Endodermal cell (in vitro differentiated cells): ENCODE data around the gene FNDC1. TPM values are rescaled to one million over a fixed set of nuclear protein-coding genes. Genes with fewer than 3 reads are reported as not detected.

Experiments
- DNase-seq: peaks from one replicate; pipeline ENCODE4 v3.0.0-alpha.2; 2017
- H3K27ac ChIP-seq: 2 replicates; pipeline ENCODE4 v1.5.1; 2013; ENCODE audit warnings: mild to moderate bottlenecking, low read depth, low read length, moderate library complexity
- H3K27me3 ChIP-seq: 2 replicates; pipeline ENCODE4 v1.6.1; 2013; ENCODE audit warnings: mild to moderate bottlenecking, low read length, moderate library complexity; ENCODE audit not compliant: insufficient read depth, control insufficient read depth, poor library complexity, severe bottlenecking
- H3K36me3 ChIP-seq: 2 replicates; pipeline ENCODE4 v1.7.0; 2013; ENCODE audit warnings: mild to moderate bottlenecking, low read length, moderate library complexity; ENCODE audit not compliant: control insufficient read depth, insufficient read depth
- H3K4me1 ChIP-seq: one replicate; pipeline ENCODE4 v1.7.0; 2013; ENCODE audit warnings: low read length; ENCODE audit not compliant: control insufficient read depth, insufficient read depth
- H3K4me3 ChIP-seq: 2 replicates; pipeline ENCODE4 v1.5.1; 2013; ENCODE audit warnings: mild to moderate bottlenecking, low read length, moderate library complexity
- H3K9ac ChIP-seq: 2 replicates; pipeline ENCODE4 v1.6.1; 2013; ENCODE audit warnings: mild to moderate bottlenecking, low read length, moderate library complexity; ENCODE audit not compliant: poor library complexity, severe bottlenecking; ENCODE audit errors: extremely low read depth
- H3K9me3 ChIP-seq: 2 replicates; pipeline ENCODE4 v1.6.1; 2013; ENCODE audit warnings: mild to moderate bottlenecking, low read length, moderate library complexity; ENCODE audit not compliant: control insufficient read depth
- H3K27ac Mint-ChIP-seq: 2 replicates; pipeline ENCODE4 v1.8.0; 2020; ENCODE audit warnings: mixed read lengths
- H3K27me3 Mint-ChIP-seq: 2 replicates; pipeline ENCODE4 v1.8.0; 2021; ENCODE audit warnings: mild to moderate bottlenecking, mixed read lengths; ENCODE audit not compliant: insufficient read depth
- H3K36me3 Mint-ChIP-seq: 2 replicates; pipeline ENCODE4 v1.8.0; 2020; ENCODE audit warnings: low read depth, mixed read lengths
- H3K4me1 Mint-ChIP-seq: 2 replicates; pipeline ENCODE4 v1.8.0; 2020; ENCODE audit warnings: mixed read lengths
- H3K4me3 Mint-ChIP-seq: 2 replicates; pipeline ENCODE4 v1.8.0; 2020; ENCODE audit warnings: mild to moderate bottlenecking, moderate library complexity, mixed read lengths
- H3K9me3 Mint-ChIP-seq: 2 replicates; pipeline ENCODE4 v1.8.0; 2020; ENCODE audit warnings: mild to moderate bottlenecking, mixed read lengths
- WGBS, 2 experiments: methylation state at CpG; one replicate each; pipeline versions ENCODE4 v1.1.5 to v1.1.7; 2013; ENCODE audit warnings: missing lambda C conversion rate in 2 of 2, mixed read lengths in 1 of 2; ENCODE audit not compliant: insufficient coverage in 1 of 2, insufficient read length in 1 of 2; 5-methylcytosine and 5-hydroxymethylcytosine counted together
- total RNA-seq, 2 donors: library from RNA; stranded (reverse); fragmentation: NEBNext Ultra II Directional in 1 of 2; extraction: Animal tissue kit (Norgen Biotek cat#: 25700) in 1 of 2; gene quantifications; 2 replicates in 1 of 2; 3 replicates in 1 of 2; pipeline ENCODE4 v1.2.1, GENCODE V29; 2021
- TF ChIP-seq, protein P1 (sequence below): fragments of 200-600 bp; sonication (generic); conservative IDR thresholded peaks from 2 replicates; pipeline ENCODE4 v1.5.0; 2021; ENCODE audit warnings: antibody characterized with exemption, mild to moderate bottlenecking

FNDC1 gene
- total RNA-seq, 2 donors from 2014 or later, result 0.55 to 0.62 TPM

DNA sequence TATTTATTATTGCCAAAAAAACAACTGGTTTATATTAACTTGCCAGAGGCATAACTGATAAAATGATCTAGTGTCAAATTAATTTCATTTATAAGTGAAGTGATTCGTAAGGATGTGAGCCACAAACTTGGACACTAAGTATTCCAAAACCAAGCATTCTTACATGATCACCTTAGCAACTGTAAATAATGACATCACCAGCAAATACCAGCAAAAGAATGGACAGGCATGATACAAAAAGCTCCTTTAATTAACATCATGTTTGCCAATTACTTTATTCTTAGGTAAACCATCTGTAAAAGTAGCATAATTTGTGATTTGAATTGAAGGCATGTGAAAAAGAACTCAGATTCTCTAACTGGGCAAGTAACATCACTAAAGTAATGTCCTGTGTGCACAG, 17.2 kb upstream of the FNDC1 start:
- DNase-seq, result no peak
- H3K4me3 ChIP-seq, result no peak overlapping the region
- Mint-ChIP-seq H3K4me3 (no peak overlapping the region), H3K4me1 (no peaks in the 10 kb centered on the region), H3K36me3 (no peaks in the 10 kb centered on the region), H3K27ac (no peak overlapping the region), H3K9me3 (peaks cover 22% of the 10 kb centered on the region), H3K27me3 (peaks cover 8% of the 10 kb centered on the region)
- 92 to 100% methylated on average over 1 of the region's 1 CpG for WGBS, 2 experiments
- no peaks in the 10 kb centered on the region for H3K27me3 ChIP-seq
- no peaks in the 10 kb centered on the region for H3K4me1 ChIP-seq
- no peak overlapping the region for H3K9ac ChIP-seq
- TF ChIP-seq, protein P1, sequence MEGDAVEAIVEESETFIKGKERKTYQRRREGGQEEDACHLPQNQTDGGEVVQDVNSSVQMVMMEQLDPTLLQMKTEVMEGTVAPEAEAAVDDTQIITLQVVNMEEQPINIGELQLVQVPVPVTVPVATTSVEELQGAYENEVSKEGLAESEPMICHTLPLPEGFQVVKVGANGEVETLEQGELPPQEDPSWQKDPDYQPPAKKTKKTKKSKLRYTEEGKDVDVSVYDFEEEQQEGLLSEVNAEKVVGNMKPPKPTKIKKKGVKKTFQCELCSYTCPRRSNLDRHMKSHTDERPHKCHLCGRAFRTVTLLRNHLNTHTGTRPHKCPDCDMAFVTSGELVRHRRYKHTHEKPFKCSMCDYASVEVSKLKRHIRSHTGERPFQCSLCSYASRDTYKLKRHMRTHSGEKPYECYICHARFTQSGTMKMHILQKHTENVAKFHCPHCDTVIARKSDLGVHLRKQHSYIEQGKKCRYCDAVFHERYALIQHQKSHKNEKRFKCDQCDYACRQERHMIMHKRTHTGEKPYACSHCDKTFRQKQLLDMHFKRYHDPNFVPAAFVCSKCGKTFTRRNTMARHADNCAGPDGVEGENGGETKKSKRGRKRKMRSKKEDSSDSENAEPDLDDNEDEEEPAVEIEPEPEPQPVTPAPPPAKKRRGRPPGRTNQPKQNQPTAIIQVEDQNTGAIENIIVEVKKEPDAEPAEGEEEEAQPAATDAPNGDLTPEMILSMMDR, result no peak
- no peaks in the 10 kb centered on the region for H3K36me3 ChIP-seq
- no peak overlapping the region for H3K27ac ChIP-seq
- H3K9me3 ChIP-seq, result peaks cover 13% of the 10 kb centered on the region

DNA sequence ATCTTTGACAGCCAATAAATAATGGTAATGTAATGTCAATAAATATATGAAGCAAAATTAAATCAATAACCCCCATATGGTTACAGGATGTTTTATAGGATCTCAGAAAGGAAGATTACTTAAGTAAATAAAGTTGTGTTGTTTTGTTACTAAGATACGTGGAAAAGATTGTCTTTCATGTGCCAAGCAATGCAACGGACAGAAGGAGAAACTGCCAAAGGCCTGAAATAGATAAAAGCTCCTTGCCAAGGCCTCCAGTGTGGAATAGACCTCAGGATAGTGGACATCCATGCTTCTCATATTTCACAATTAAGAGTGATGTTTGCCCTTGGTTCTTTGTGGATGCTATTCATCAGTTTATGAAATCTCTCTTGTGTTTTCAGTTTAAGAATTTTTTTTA, 16.4 kb upstream of the FNDC1 start:
- Mint-ChIP-seq H3K27ac (no peak overlapping the region), H3K9me3 (peaks cover 23% of the 10 kb centered on the region), H3K4me1 (no peaks in the 10 kb centered on the region), H3K27me3 (peaks cover 6% of the 10 kb centered on the region), H3K4me3 (no peak overlapping the region), H3K36me3 (no peaks in the 10 kb centered on the region)
- Histone ChIP-seq H3K9me3 (peaks cover 13% of the 10 kb centered on the region), H3K27ac (no peak overlapping the region), H3K4me3 (no peak overlapping the region), H3K27me3 (no peaks in the 10 kb centered on the region), H3K4me1 (no peaks in the 10 kb centered on the region), H3K9ac (no peak overlapping the region), H3K36me3 (no peaks in the 10 kb centered on the region)
- no peak for DNase-seq
- TF ChIP-seq, protein P1, result no peak
- WGBS, 2 experiments, result 71 to 83% methylated on average over 2 of the region's 2 CpGs

DNA sequence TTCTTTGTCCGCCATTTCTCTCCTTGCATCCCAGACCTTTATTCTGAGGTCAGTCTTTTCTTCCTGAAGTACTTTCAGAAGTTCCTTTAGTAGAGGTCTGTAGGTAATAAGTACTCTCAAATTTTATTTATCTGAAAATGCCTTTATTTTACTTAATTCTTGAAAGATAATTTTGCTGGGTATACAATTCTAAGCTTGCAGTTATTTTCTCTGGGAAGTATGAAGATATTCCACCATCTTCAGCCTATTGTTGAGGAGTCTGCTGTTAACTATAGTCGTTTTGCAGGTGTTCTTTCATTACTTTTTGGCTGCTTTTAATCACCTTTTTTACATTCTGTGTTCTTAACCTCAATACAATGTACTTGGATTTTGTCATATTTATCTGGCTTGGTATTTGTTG, 13.5 kb upstream of the FNDC1 start:
- H3K27me3 ChIP-seq, result no peaks in the 10 kb centered on the region
- TF ChIP-seq, protein P1, result no peak
- H3K27ac ChIP-seq, result no peak overlapping the region
- Mint-ChIP-seq H3K4me3 (no peak overlapping the region), H3K27me3 (peaks cover 6% of the 10 kb centered on the region), H3K36me3 (no peaks in the 10 kb centered on the region), H3K4me1 (no peaks in the 10 kb centered on the region), H3K27ac (no peak overlapping the region), H3K9me3 (peaks cover 23% of the 10 kb centered on the region)
- H3K9me3 ChIP-seq, result peaks cover 13% of the 10 kb centered on the region
- no peak overlapping the region for H3K9ac ChIP-seq
- no peaks in the 10 kb centered on the region for H3K36me3 ChIP-seq
- WGBS, 2 experiments, result 63% methylated on average over 2 of the region's 2 CpGs; no CpG with 5 or more reads in 1 of the 2 experiments
- H3K4me3 ChIP-seq, result no peak overlapping the region
- no peaks in the 10 kb centered on the region for H3K4me1 ChIP-seq
- no peak for DNase-seq
